DMS53 treated with DMSO at 0.1 percent for 48 hours (cell line): Measurements from ENCODE around the gene MIGA2.

Source experiments
- DNase-seq: peaks from one replicate; lab custom pipeline; 2025; ENCODE audit not compliant: unreplicated experiment; lab: John Stamatoyannopoulos, UW

Gene MIGA2

DNA sequence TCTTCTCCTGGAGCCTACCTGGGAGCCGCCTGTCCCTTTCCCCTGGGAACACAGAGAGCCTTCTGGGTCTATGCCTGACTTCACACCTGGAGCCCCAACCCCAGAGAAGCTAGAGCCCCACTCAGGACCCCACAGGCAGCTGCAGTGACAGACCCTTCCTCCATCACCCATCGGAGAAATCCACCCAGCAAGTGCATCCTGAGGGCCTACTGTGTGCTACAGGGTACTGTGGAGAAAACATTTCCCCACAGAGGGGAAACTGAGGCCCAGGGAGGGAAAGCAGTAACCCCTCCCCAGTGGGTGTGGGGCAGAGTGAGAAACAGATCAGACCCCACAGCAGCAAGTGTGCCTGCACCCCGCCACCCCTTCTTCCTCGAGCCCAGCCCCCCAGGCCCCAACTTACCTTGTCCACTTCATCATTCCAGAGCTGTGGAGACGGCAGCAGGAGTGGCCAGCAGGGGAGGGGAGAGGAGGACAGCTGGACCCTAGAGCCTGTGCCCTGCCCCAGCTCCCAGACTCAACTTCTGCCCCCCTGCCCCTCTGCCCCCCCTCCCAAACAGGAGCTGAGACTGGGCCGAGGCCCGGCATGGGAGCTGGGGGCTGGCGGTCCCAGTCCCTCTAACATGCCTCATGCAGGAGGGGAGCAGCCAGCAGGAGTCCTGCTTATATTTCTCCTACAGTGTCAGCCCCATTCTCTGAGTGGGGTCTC is 26.0 kb upstream of the MIGA2 start:
- DNase-seq: no peak

DNA sequence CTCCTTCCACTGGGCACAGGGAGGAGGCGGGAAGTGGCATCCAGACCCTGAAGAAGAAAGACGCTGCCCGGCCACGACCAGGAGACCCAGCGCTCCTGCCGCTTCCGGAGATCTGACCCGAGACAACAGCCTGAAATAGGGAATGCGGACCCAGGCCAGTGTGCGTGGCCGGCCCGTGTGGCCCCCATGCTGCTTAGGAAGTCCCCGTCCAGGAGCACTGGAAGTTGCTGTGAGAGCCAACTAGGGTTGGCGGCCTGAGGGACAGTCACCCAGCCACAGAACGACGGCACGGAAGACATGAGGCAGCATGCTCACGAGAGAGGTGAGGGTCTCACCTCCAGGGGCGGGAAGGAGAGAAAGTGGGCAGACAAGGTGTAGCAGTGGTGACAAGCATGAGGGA is 25.3 kb upstream of the MIGA2 start:
- no peak for DNase-seq

- DNase-seq: no peak
Observed at GRCh38 chr9:129011761-129012181, 24.7 kb upstream of the MIGA2 start.

GRCh38 chr9:129012343-129012742 is 24.1 kb upstream of the MIGA2 start:
- DNase-seq: no peak

DNA sequence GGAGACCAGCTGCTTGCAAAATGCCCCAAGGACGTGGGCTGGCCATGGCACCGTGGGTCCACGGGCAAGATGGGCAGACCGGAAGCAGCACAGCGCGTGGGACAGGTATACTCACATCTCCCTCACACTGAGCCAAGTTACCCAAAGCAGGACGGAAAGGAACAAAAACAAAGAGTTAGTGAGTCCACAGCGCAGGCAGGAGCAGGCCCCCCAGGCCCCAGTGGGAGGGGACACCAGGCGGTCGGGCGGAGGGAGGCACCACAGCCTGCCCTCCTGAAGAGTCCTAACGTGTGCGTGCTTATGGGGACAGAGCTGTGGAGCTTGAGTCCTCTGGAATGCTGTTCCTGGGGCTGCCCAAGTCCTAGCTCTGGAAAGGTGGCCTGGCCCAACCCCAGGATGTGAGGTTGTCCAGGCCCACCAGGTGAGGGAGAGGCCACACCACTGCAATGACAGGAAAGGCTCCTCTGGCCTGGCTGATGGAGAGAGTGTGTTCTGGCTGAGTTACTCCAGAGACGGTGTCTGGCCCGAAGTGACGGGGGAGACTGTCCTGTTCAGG is 23.5 kb upstream of the MIGA2 start:
- no peak for DNase-seq

DNA sequence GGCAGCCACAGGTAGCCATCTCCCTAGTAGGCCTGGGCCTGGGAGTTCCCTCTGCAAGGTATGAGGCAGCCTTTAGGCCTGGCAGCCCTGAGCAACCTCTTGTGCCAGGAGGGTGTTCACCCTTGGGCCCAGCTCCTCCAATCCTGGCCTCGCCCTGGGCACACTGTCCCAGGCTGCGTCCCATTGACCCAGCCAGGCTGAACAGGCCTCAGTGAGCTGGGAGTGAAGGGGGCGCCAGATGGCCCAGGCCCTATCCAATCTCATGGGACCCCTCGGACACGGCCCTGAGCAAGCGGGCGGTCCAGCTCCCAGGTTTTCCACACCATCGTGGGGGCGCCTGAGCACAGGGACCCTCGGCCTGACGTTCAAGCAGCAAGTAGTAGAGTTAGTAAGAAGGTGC is 22.8 kb upstream of the MIGA2 start:
- no peak for DNase-seq

GRCh38 chr9:129014124-129014523 is 22.3 kb upstream of the MIGA2 start:
- DNase-seq: no peak

- no peak for DNase-seq
Observed at GRCh38 chr9:129014608-129015007, 21.8 kb upstream of the MIGA2 start.

DNA sequence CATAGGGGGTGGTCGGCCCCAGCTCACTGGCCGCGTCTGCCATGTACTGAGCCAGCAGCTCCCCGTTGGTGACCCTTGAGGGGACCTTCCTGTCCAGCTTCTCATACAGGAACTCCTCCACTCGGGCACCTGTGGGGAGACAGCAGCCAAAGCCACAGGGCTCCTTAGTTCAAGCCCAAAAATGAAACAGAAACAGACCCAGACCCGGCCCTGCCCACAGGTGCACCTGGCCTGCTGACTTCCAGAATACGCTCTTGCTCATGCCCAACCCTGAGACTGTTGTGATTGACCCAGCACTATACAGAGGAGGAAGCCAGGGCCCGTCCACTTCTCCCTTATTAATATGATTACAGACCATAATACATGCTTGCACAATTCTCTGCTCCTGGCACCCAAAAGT is 15.3 kb upstream of the MIGA2 start:
- no peak for DNase-seq

DNA sequence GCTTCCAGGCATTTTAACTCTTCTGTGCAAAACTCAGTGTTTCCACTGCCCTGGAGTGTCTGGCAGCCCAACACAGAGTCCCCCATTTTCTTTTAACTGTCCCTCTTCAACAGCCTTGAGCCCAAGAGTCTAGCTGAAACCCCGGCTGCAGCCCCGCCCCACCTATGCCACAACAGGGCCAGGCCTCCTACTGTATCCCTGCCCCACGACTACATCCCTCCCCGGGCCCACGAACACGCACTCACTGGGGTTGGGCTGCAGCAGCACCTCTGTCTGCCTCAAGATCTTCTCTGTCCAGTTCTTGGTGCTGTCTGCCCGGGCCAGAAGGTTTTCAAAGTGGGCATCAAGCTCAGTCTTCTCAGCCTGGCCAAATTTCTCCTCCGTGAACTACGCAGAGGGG is 14.4 kb upstream of the MIGA2 start:
- no peak for DNase-seq

DNA sequence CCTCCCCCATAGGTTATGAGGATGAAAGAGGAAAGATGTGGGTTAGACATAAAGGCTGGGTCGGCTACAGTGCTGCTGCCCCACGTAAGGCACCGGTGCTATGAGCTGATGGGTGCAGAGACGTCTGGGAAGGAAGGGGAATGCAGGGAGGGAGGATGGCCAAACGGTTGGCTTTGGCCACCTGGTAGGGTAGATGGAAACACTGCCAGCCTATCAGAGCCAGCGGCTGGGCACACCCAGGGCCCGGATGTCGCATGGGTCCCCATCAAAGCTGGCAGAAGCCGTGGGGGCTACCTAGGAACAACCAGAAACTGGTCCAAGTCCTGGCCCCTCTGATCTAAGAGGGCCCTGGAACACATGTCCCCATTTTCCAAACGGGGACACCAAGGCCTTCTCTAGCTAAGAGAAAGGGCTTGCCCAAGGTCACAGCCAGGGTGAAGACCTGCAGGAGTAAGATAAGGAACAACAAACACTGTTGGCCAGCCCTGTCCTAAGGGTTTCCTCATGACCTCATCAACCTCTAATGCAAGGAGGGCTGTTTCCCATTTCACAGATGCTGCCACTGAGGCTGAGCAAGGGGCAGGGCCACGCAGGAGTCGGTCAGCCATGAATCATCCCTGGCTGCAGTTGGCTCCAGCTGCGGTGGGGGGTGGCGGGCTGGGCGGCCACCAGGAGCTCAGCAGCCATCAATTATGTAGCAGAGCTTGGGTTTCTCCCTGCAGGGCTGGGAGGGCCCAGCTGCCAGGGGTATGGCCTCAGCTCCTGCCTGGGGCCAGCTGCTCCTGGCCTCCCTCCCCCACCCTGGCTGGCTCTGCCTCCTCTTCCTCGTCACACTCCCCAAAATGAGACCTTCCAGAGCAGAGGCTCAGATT is 13.2 kb upstream of the MIGA2 start:
- DNase-seq: no peak

GRCh38 chr9:129023908-129024233 is 12.6 kb upstream of the MIGA2 start:
- no peak for DNase-seq

DNA sequence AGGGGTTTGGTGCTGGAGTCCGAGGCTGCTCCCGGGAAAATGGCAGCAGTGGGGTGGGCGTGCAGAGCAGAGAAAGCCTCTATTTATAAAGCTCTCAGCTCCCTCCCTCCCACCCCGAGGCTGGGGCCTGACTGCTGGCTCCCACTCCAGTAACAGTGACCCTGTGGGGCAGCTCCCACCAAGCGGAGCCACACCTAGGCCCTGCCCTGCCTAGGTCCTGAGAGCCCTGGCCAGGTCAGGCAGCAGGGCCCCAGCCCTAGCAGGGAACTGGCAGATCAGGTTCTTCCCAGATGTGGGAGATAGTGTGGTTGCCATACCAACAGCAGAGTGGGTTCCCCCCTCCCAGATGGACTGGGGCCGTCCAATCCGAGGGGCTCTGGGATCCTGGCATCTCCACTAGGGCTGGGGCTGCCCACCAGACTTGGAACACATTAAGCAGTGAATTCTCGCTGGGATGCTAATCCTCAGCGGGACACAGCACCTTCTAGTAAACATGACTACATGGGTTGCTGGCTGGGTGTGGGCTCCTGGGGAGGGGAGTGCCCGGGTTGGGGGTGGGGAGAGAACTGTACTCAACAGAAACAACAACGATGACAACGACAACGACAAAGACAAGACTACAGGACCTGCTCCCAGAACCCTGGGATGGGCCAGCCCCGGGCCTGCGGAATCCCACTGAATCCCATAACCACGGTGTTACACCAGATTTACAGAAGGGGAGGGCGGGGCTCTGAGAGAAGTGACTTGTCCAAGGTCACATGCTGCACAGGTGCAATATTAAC is 9.8 kb upstream of the MIGA2 start:
- DNase-seq: peak; percentile 31

DNA sequence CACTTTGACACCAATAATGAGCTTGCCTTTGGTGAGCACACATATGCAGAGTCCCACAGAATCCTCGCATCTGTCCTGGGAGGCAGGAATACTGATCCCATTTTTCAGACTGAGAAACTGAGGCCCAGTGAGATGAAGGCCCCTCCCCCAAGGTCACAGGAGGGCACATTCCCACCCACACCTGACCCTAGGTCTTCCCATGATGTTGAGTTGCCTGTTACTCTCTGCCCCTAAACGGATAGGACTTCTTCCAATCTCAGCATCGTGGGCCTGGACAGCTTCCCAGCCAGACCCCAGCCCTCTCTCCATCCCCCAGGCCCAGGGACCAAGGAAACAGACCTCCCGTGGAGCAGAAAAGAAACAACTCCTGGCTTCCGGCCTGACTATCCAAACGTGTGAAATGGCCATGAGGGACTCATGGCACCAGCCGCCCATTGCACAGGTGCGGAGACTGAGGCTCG is 9.2 kb upstream of the MIGA2 start:
- DNase-seq: no peak

DNA sequence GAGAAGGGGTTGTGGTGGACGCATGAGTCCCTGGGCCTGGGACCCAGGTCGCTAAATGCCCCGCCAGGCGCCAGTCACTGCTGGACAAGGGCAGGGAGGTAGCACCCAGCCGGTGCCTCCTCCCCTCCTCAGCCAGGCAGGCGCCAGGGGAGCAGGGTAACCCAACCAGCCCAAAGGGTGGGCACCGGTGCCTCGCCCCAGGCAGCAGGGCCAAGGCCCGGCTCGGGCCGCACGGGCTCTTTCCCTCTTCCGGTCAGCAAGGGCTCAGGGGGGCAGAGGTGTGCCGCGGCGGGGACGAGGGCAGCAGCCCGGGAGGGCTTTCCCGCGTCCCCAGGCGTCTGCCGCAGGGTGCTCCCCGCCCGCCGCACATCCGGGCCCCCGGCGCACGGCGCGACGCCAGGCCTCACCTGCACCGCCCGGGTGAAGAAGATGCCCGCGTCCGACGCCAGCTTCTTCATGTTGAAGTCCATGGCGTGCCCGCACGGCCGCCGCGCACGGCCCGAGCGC is 8.7 kb upstream of the MIGA2 start:
- DNase-seq: peak; percentile 46

- DNase-seq: peak; percentile 69
Observed at GRCh38 chr9:129028192-129028966, 8.0 kb upstream of the MIGA2 start, which contains the start of gene SH3GLB2. SH3GLB2 (minus strand) TSS chr9:129028331; CDS start chr9:129028154, 177 bp downstream.

- no peak for DNase-seq
Observed at GRCh38 chr9:129030191-129030590, 6.2 kb upstream of the MIGA2 start.

DNA sequence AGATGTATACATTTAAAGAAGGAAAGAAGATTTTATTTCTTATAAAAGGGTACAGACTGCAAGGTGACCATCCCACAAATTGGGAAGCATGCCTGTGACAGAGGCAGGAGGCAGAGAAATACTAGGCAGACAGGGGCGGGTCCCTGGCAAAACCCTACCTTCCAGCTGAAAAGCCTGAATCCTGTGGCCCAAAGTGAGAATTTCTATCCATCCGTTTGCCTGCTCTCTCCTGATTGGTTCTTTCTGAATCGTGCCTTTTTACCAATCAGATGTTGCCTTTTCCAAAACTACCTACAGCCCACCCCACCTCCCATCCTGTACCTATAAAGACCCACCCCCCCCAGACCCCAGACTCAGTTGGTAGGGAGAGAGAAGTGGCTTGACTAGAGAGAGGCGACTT is 4.9 kb upstream of the MIGA2 start:
- DNase-seq: no peak

DNA sequence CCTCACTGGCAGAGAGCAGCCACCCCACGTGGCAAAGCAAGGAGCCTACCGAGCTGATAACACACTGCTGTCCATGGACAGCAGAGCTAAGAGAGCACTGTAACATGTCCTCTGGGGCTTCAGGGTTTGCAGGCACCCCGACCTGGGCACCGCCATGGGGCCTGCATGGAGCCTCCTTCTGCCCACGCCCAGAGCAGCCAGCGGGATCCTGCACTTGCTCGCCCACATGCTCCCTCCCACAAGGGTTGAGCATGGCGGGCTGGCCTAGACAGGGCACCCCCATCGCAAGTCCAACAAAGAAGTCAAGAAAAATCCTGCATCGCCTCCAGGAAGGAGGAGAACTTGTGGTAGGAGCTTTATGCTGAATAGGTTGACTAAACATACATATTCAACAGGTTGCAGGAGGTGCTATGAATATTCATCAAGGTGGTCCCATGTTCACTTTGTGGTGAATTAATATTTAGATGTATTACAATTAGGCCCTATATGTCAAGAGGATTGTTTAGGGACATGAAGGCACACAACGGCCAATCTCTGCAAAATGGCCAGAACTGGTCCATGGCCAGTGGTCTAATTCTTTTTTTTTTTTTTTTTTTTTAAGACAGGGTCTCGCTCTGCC is 3.8 kb upstream of the MIGA2 start:
- DNase-seq: no peak

DNA sequence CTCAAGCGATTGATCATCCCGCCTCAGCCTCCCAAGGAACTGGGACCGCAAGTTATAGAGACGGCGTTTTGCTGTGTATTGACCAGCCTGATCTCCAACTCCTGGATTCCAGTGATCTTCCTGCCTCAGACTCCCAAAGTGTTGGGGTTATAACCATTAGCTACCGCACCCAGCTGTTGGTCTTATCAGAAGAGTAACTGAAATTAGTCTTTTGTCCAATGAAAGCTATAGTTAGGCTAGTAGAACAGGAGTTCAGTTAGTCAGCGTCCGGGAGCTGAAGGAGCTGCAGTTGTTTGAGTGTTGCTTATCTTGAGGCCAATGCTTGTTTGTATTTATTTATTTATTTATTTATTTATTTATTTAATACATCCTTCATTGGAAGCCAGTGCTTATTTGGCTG is 3.2 kb upstream of the MIGA2 start:
- no peak for DNase-seq
